Thyroid gland (tissue), 4 donors: Measurements from ENCODE around the gene GLB1L3.

Experiments used
- CTCF ChIP-seq, 6 experiments: fragments of 200-600 bp in 3 of 6; fragments of 450-650 bp in 3 of 6; sonication (generic) in 3 of 6; IDR thresholded peaks; one replicate each; pipeline ENCODE4 v1.5.1; 2016 to 2019; ENCODE audit warnings: antibody characterized with exemption in 6 of 6, mild to moderate bottlenecking in 2 of 6, inconsistent platforms in 1 of 6, moderate library complexity in 1 of 6
- POLR2A ChIP-seq, 2 donors: fragments of 450-650 bp; IDR thresholded peaks; one replicate each; pipeline ENCODE4 v1.6.1; 2017; ENCODE audit warnings: antibody characterized with exemption in 2 of 2, mild to moderate bottlenecking in 2 of 2, moderate library complexity in 1 of 2

GRCh38 chr11:134240592-134240991 is 35.6 kb upstream of the GLB1L3 start:
- TF ChIP-seq CTCF (IDR thresholded peaks at IDR 0.05): no peak
- TF ChIP-seq POLR2A (IDR thresholded peaks at IDR 0.05): no peak
